ENCODE results near the gene ARHGEF16.

ARHGEF16 gene

DNA sequence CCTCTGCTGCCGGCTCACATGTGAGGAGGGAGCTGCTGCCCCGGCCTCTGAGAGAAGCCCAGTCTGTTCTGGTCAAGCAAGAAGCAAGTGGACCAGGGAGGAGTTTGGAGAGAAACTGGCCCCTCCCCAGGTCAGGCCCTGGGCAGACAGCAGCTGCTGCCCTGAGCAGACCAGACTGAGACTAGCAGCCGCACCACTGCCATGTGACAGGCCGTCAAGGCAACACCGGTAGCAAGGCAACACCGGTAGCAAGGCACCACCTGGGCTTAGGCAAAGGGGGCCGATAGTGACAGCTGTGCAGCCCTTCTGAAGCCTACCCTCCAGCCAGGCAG lies 50.3 kb downstream of the ARHGEF16 start:
- no peak for DNase-seq

DNA sequence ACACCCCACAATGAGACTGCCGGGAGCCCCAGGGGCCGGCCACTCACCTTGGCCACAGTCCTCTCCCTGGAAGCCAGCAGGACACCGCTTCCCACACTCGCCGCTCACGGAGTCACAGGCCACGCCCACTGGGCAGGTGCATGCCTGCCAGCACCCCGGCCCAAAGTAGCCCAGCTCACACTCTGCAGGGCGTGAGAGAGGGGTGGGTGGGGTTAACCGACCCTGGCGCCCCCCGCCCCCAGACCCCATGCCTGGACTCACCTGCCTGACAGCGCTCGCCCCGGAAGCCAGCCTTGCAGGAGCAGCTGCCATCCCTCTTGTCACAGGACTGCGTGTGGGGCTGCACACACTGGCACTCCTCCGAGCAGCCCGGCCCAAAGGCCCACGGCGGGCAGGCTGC lies 50.7 kb downstream of the ARHGEF16 start:
- DNase-seq, result no peak

- no peak for DNase-seq
Measured at GRCh38 chr1:3506041-3506440, 51.6 kb downstream of the ARHGEF16 start.

GRCh38 chr1:3506943-3507342 lies 52.5 kb downstream of the ARHGEF16 start:
- DNase-seq, result no peak

GRCh38 chr1:3507636-3508275 lies 53.3 kb downstream of the ARHGEF16 start:
- DNase-seq, result no peak

DNA sequence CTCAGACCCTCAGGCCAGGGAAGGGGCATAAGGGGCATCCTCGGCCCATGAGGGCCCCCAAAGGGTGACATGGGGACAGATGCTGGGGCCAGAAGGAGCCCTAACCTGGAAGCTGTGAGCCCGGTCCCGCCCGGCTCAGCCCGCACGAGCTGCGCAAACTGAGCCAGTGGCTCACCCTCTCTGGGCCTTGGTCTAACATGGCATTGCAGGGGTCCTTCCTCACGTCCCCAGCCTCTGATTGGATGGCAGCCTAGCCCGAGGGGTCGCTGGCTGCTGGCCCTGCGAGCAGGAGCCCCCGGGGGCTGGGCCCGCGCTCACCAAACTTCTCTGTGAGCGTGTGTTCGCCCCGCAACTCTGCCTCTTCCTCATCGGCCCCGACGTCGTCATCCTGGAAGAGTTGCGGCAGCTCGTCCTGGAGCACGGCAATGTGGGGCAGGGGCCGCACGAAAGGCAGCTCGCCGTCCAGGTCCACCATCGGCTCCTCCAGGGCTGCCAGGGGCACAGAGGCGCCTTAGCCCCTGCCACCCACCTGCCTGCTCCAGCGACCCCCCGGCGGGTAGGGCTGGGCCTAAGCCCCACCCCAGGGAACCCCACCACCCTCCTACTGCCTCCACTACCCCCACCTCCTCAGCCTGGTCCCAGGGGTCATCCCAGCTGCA lies 54.4 kb downstream of the ARHGEF16 start:
- no peak for DNase-seq

DNA sequence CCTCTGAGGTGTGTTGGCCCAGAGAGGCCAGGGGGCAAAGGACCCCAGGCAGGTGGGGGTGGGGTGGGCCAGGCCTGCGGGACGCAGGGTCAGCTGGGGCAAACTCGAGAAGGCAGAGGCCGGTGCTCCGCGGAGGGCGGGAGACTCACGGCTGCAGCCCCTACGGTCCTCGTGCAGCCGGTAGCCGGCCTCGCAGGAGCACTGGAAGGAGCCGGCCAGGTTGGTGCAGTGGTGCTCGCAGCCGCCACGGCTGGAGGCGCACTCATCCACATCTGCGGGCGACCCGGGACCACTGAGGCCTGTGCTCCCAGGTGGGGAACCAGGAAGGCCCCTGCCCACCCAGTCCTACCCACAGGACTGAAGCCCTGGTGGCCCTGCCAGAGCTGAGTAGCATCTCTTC lies 55.3 kb downstream of the ARHGEF16 start:
- no peak for DNase-seq

DNA sequence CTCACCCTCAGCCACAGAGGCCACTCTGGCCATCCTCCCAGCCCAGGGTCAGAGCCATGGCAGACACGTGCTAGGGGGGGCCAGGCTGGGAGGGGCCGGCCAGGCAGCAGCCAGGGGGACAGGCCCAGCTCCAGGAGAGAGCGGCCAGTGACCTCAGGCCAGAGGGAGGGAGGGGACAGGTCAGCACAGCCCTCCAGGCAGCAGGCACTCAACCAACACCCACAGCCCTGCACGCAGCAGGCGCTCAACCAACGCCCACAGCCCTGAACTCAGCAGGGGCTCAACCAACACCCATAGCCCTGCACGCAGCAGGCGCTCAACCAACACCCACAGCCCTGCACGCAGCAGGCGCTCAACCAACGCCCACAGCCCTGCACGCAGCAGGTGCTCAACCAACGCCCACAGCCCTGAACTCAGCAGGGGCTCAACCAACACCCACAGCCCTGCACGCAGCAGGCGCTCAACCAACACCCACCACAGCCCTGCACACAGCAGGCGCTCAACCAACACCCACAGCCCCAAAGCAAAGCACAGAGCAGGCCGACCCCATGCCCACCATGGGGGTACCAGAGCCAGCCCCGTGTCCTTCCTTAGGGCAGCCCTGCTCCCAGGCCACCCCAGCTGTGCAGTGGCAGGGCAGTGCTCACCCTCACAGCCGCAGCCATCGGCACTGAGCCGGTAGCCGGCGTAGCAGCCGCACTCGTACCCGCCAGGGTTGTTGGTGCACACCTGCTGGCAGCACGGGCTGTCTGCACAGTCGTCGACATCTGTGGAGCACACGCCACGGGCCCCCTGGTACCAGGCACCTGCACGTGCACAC lies 55.9 kb downstream of the ARHGEF16 start:
- no peak for DNase-seq

DNA sequence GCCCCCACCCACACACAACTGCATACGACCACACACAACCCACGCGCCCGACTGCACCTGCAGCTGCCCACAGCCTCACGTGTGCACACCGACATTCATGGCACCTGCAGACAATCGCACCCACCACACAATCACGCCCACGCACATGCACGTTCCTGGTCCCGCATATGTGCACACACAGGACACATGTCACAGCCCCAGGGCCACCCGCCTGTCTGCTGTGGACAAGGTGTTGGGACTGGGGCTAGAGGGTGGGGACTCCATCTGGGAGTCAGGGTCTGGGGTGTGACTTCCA lies 56.4 kb downstream of the ARHGEF16 start:
- DNase-seq, result no peak

GRCh38 chr1:3511306-3511705 lies 56.8 kb downstream of the ARHGEF16 start:
- no peak for DNase-seq

GRCh38 chr1:3511856-3512255 lies 57.4 kb downstream of the ARHGEF16 start:
- no peak for DNase-seq

GRCh38 chr1:3514404-3514803 lies 59.9 kb downstream of the ARHGEF16 start:
- no peak for DNase-seq

- DNase-seq, result no peak
Measured at GRCh38 chr1:3515272-3515671, 60.8 kb downstream of the ARHGEF16 start.

GRCh38 chr1:3515774-3516480 lies 61.5 kb downstream of the ARHGEF16 start:
- DNase-seq, result no peak

- DNase-seq, result no peak
Measured at GRCh38 chr1:3516481-3516869, 62.0 kb downstream of the ARHGEF16 start.

DNA sequence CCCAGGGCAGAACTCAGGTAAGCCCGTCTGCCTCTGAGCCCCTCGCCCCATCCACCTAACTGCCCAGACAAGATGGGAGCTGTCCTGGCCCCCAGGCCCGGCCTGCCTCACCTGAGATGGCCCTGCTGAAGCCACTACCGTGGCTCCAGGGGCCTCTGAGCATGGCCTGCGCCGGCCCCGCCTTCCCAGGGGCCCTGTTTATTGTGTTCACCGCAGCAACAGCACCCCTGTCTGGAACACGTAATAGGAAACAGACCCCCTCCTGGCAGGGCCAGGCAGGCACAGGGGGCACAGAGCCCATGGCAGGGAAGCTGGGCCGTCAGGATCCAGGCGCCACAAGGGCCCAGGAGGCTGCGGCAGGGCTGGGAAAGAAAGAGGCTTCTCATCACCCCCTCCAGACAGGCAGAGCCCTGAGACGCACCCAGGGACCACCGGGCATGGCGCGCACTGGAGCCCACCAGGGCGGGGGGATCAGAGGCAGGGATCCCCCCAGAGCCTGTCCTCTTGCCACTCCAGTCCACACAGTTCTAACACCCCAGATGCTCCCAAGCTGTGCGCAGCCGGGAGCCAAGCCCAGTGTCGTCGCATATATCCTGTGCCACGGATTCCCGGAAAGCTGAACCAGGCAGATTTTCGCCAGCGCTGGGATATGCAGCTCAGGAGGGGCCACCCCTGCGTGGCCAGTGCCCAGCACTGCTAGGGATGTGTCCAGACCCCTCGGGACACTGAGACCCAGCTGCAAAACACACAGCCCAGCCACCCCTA lies 62.6 kb downstream of the ARHGEF16 start:
- no peak for DNase-seq

GRCh38 chr1:3518256-3518655 lies 63.8 kb downstream of the ARHGEF16 start:
- DNase-seq, result no peak

GRCh38 chr1:3518756-3519155 lies 64.3 kb downstream of the ARHGEF16 start:
- DNase-seq, result no peak

DNA sequence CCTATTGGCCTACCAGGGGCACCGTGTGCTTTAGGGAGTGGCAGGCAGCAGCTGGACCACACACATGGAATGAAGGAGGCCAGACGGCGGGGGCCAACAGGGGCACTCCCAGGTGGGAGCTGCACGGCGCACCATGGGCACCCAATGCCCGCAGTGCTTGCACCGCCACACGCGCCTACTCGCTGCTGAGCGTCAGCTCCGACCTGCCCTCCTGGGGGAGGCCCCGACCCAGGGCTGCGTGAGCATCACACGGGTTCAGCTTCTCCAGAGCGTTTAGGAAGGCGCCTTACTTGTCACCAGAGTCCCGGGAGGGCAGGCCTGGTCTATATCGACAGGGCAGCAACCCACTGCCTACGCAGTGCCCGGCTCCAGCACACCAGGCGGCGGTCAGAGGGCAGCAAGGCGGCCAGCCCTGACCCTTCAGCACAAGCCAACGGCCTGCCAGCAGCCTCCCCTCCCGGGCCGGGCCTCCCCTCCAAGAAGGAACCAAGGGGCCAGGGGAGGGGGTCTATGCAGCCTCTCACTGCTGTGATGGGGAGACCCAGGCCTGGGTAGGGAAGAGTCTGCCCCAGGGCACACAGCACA lies 64.9 kb downstream of the ARHGEF16 start:
- DNase-seq, result no peak

GRCh38 chr1:3520419-3521378 lies 66.2 kb downstream of the ARHGEF16 start:
- no peak for DNase-seq

DNA sequence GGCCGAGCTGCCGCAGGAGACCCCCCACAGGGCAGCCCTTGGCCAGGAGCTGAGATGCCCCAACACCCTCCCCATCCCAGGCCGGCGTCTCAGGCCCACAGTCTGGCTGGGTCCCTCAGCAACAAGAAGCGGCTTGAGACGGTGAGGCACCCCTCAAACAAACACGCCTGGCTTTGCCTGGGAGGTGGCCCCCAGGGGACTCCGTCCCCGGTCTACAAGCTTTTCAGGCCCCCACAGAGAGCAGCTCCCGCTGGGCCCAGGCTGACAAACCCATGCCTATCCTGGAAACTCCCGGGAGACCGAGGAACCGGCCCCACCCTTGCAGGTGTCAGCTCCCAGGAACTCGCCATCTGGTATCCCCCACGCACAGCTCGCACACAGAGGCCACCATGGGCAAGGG lies 67.0 kb downstream of the ARHGEF16 start:
- DNase-seq, result no peak

All from inflammatory macrophage treated with lipopolysaccharide for 1 hour (primary cell).